Uterus (tissue), 2 donors: Measurements from ENCODE around the gene GOLGA3.
"Not testable (repeated sequence)": the region's sequence is repeated elsewhere in the genome, so short reads cannot be mapped to it uniquely, and the experiment has no call there.

Source experiments
- POLR2A ChIP-seq, 2 donors: fragments of 450-650 bp; IDR thresholded peaks; one replicate each; pipeline ENCODE4 v1.6.1; 2016; ENCODE audit warnings: antibody characterized with exemption in 2 of 2, mild to moderate bottlenecking in 1 of 2, moderate library complexity in 1 of 2
- TF ChIP-seq, protein P1 (sequence below), 4 experiments: fragments of 200-600 bp in 2 of 4; fragments of 450-650 bp in 2 of 4; sonication (generic) in 2 of 4; IDR thresholded peaks; one replicate each; pipeline ENCODE4 v1.5.1; 2016 to 2019; ENCODE audit warnings: antibody characterized with exemption in 4 of 4, mild to moderate bottlenecking in 2 of 4, moderate library complexity in 1 of 4

DNA sequence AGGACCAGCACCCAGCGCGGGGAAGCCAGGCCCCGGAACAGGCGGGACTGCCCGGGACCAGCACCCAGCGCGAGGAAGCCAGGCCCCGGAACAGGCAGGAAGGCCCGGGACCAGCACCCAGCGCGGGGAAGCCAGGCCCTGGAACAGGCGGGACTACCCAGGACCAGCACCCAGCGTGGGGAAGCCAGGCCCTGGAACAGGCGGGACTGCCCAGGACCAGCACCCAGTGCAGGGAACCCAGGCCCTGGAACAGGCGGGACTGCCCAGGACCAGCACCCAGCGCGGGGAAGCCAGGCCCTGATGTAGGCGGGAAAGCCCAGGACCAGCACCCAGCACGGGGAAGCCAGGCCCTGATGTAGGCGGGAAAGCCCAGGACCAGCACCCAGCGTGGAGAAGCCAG, 46.0 kb upstream of the GOLGA3 start:
- TF ChIP-seq, protein P1, sequence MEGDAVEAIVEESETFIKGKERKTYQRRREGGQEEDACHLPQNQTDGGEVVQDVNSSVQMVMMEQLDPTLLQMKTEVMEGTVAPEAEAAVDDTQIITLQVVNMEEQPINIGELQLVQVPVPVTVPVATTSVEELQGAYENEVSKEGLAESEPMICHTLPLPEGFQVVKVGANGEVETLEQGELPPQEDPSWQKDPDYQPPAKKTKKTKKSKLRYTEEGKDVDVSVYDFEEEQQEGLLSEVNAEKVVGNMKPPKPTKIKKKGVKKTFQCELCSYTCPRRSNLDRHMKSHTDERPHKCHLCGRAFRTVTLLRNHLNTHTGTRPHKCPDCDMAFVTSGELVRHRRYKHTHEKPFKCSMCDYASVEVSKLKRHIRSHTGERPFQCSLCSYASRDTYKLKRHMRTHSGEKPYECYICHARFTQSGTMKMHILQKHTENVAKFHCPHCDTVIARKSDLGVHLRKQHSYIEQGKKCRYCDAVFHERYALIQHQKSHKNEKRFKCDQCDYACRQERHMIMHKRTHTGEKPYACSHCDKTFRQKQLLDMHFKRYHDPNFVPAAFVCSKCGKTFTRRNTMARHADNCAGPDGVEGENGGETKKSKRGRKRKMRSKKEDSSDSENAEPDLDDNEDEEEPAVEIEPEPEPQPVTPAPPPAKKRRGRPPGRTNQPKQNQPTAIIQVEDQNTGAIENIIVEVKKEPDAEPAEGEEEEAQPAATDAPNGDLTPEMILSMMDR (IDR thresholded peaks at IDR 0.05) = not testable (repeated sequence)
- not testable (repeated sequence) for TF ChIP-seq POLR2A (IDR thresholded peaks at IDR 0.05)
